Adrenal gland (tissue), 5 donors: ENCODE data around the gene KCNIP1.

Experiments used
- CTCF ChIP-seq, 6 experiments: fragments of 450-650 bp in 4 of 6; fragments of 200-600 bp in 2 of 6; sonication (generic) in 1 of 6; IDR thresholded peaks; 1 replicate in 5 of 6; 2 replicates in 1 of 6; pipeline versions ENCODE4 v1.5.1 to v1.8.0; 2016 to 2021; ENCODE audit warnings: antibody characterized with exemption in 6 of 6, mild to moderate bottlenecking in 2 of 6, moderate library complexity in 1 of 6
- POLR2A ChIP-seq, 2 donors: fragments of 450-650 bp; IDR thresholded peaks; one replicate each; pipeline ENCODE4 v1.6.1; 2017; ENCODE audit warnings: antibody characterized with exemption in 2 of 2, mild to moderate bottlenecking in 2 of 2, moderate library complexity in 1 of 2
- donor health status: DM: no; HTN: no; CAD: no.

- no peak for TF ChIP-seq CTCF (IDR thresholded peaks at IDR 0.05)
- no peak for TF ChIP-seq POLR2A (IDR thresholded peaks at IDR 0.05)
These were observed 152.5 kb downstream of the KCNIP1 start for GRCh38 chr5:170656346-170656745.
